BE2C (cell line): ENCODE measurements around the gene MRFAP1L1.

Experiments
- DNase-seq: peaks from one replicate; pipeline ENCODE4 v3.0.0-alpha.2; 2020
- H3K27me3 ChIP-seq: fragments of 250-450 bp; sonication (Bioruptor Pico); 2 replicates; pipeline ENCODE4 v1.5.1; 2020; ENCODE audit warnings: mild to moderate bottlenecking
- H3K36me3 ChIP-seq: fragments of 250-450 bp; sonication (Bioruptor Pico); 2 replicates; pipeline ENCODE4 v1.5.1; 2020; ENCODE audit warnings: mild to moderate bottlenecking
- H3K4me1 ChIP-seq: fragments of 250-450 bp; sonication (Bioruptor Pico); 2 replicates; pipeline ENCODE4 v1.5.1; 2020
- H3K4me3 ChIP-seq: 2 replicates; pipeline ENCODE4 v1.5.1; 2011; ENCODE audit warnings: low read depth, low read length
- H3K9me3 ChIP-seq: fragments of 250-450 bp; sonication (Bioruptor Pico); 2 replicates; pipeline ENCODE4 v1.5.1; 2020
- CTCF ChIP-seq: IDR thresholded peaks from 2 replicates; pipeline ENCODE4 v1.5.1; 2012; ENCODE audit warnings: mild to moderate bottlenecking, low read depth, low read length

Gene MRFAP1L1

GRCh38 chr4:6742507-6742906, 32.8 kb upstream of the MRFAP1L1 start:
- Histone ChIP-seq H3K36me3 (no peaks in the 10 kb centered on the region), H3K4me1 (no peaks in the 10 kb centered on the region), H3K4me3 (no peak overlapping the region), H3K9me3 (no peaks in the 10 kb centered on the region), H3K27me3 (no peaks in the 10 kb centered on the region; the same call in 1 of the 2 replicates)
- DNase-seq = no peak
- no peak for TF ChIP-seq CTCF

- no peak for DNase-seq
- Histone ChIP-seq H3K4me1 (no peaks in the 10 kb centered on the region), H3K4me3 (no peak overlapping the region), H3K36me3 (no peaks in the 10 kb centered on the region), H3K9me3 (no peaks in the 10 kb centered on the region), H3K27me3 (no peaks in the 10 kb centered on the region; the same call in 1 of the 2 replicates)
- TF ChIP-seq CTCF = no peak
Measured at GRCh38 chr4:6740347-6740746, 30.7 kb upstream of the MRFAP1L1 start.

- Histone ChIP-seq H3K27me3 (no peaks in the 10 kb centered on the region; the same call in 1 of the 2 replicates), H3K4me3 (no peak overlapping the region)
- no peak for TF ChIP-seq CTCF
Measured at GRCh38 chr4:6739920-6740319, 30.3 kb upstream of the MRFAP1L1 start.

GRCh38 chr4:6734165-6734786, 24.6 kb upstream of the MRFAP1L1 start:
- DNase-seq = no peak
- no peaks in the 10 kb centered on the region for H3K9me3 ChIP-seq
- no peak overlapping the region for H3K4me3 ChIP-seq
- no peaks in the 10 kb centered on the region for H3K4me1 ChIP-seq
- H3K27me3 ChIP-seq = no peaks in the 10 kb centered on the region; the same call in 1 of the 2 replicates
- TF ChIP-seq CTCF = no peak
- no peaks in the 10 kb centered on the region for H3K36me3 ChIP-seq

More at GRCh38 chr4:6739920-6740319, 30.3 kb upstream of the MRFAP1L1 start:
- H3K4me1 ChIP-seq = no peaks in the 10 kb centered on the region
- DNase-seq = no peak
- no peaks in the 10 kb centered on the region for H3K36me3 ChIP-seq
- H3K9me3 ChIP-seq = no peaks in the 10 kb centered on the region

- no peak for DNase-seq
- H3K4me3 ChIP-seq = no peak overlapping the region
- no peaks in the 10 kb centered on the region for H3K9me3 ChIP-seq
- H3K27me3 ChIP-seq = no peaks in the 10 kb centered on the region; the same call in 1 of the 2 replicates
- no peaks in the 10 kb centered on the region for H3K36me3 ChIP-seq
- no peaks in the 10 kb centered on the region for H3K4me1 ChIP-seq
- no peak for TF ChIP-seq CTCF
Measured at GRCh38 chr4:6733358-6734164, 23.9 kb upstream of the MRFAP1L1 start.
